ENCODE measurements around the gene INSIG2.

- no peak for TF ChIP-seq CTCF (IDR thresholded peaks at IDR 0.05)
- TF ChIP-seq POLR2A (IDR thresholded peaks at IDR 0.05; ENCODE audit: low read depth) = no peak
- TF ChIP-seq POLR2AphosphoS5 (IDR thresholded peaks at IDR 0.05) = no peak
These were observed 22.7 kb downstream of the INSIG2 start for GRCh38 chr2:118110991-118111390.
